BLaER1 (cell line): ENCODE results near the gene PDZD4.

ENCODE experiments used
- H3K27ac ChIP-seq: shearing (Covaris generic); formaldehyde crosslinking; 2 replicates; pipeline ENCODE4 v1.8.1; 2022
- H3K27me3 ChIP-seq: shearing (Covaris generic); formaldehyde crosslinking; 2 replicates; pipeline ENCODE4 v1.8.1; 2022
- H3K36me3 ChIP-seq: shearing (Covaris generic); formaldehyde crosslinking; 2 replicates; pipeline ENCODE4 v1.8.1; 2022
- H3K4me1 ChIP-seq: shearing (Covaris generic); formaldehyde crosslinking; 2 replicates; pipeline ENCODE4 v1.8.1; 2022
- H3K4me2 ChIP-seq: shearing (Covaris generic); formaldehyde crosslinking; 2 replicates; pipeline ENCODE4 v1.8.1; 2022
- H3K4me3 ChIP-seq: shearing (Covaris generic); formaldehyde crosslinking; 2 replicates; pipeline ENCODE4 v1.8.1; 2022
- H3K9ac ChIP-seq: shearing (Covaris generic); formaldehyde crosslinking; 2 replicates; pipeline ENCODE4 v1.8.1; 2022
- H3K9me3 ChIP-seq: shearing (Covaris generic); formaldehyde crosslinking; 2 replicates; pipeline ENCODE4 v1.8.1; 2022
- H4K20me1 ChIP-seq: shearing (Covaris generic); formaldehyde crosslinking; 2 replicates; pipeline ENCODE4 v1.8.1; 2022
- Cebpa-rat ChIP-seq: shearing (Covaris generic); IDR thresholded peaks from 2 replicates; pipeline ENCODE4 v1.8.1; 2022

The PDZD4 gene

GRCh38 chrX:153845842-153846241 lies 15.5 kb upstream of the PDZD4 start:
- Histone ChIP-seq H3K36me3 (no peaks in the 10 kb centered on the region), H3K9me3 (0 out of 2 replicates have a peak, but pooled peaks cover 5% of the 10 kb centered on the region), H3K4me3 (no peak overlapping the region), H3K27me3 (peaks cover 90% of the 10 kb centered on the region), H3K4me2 (no peak overlapping the region), H3K4me1 (0 out of 2 replicates have a peak, but pooled peaks cover 4% of the 10 kb centered on the region), H4K20me1 (peaks cover 7% of the 10 kb centered on the region; the same call in 1 of the 2 replicates), H3K27ac (no peak overlapping the region), H3K9ac (no peak overlapping the region)
- no peak for TF ChIP-seq Cebpa-rat

GRCh38 chrX:153845195-153845594 lies 14.9 kb upstream of the PDZD4 start:
- no peak overlapping the region for H3K27ac ChIP-seq
- TF ChIP-seq Cebpa-rat = no peak
- H3K4me2 ChIP-seq = no peak overlapping the region
- 0 out of 2 replicates have a peak, but pooled peaks cover 4% of the 10 kb centered on the region for H3K4me1 ChIP-seq
- no peaks in the 10 kb centered on the region for H3K36me3 ChIP-seq
- peaks cover 7% of the 10 kb centered on the region; the same call in 1 of the 2 replicates for H4K20me1 ChIP-seq
- H3K4me3 ChIP-seq = no peak overlapping the region
- H3K9ac ChIP-seq = no peak overlapping the region
- peaks cover 90% of the 10 kb centered on the region for H3K27me3 ChIP-seq
- H3K9me3 ChIP-seq = 0 out of 2 replicates have a peak, but pooled peaks cover 5% of the 10 kb centered on the region

GRCh38 chrX:153844509-153845082 lies 14.3 kb upstream of the PDZD4 start:
- TF ChIP-seq Cebpa-rat = no peak
- Histone ChIP-seq H3K36me3 (no peaks in the 10 kb centered on the region), H3K27ac (no peak overlapping the region), H3K9ac (no peak overlapping the region), H4K20me1 (peaks cover 7% of the 10 kb centered on the region; the same call in 1 of the 2 replicates), H3K9me3 (0 out of 2 replicates have a peak, but pooled peaks cover 5% of the 10 kb centered on the region), H3K4me2 (no peak overlapping the region), H3K4me3 (no peak overlapping the region), H3K4me1 (0 out of 2 replicates have a peak, but pooled peaks cover 4% of the 10 kb centered on the region), H3K27me3 (peaks cover 90% of the 10 kb centered on the region)

GRCh38 chrX:153836921-153837320 lies 6.6 kb upstream of the PDZD4 start:
- Histone ChIP-seq H3K4me1 (no peaks in the 10 kb centered on the region), H3K4me2 (no peak overlapping the region), H4K20me1 (peaks cover 4% of the 10 kb centered on the region; the same call in 1 of the 2 replicates), H3K27me3 (peaks cover 81% of the 10 kb centered on the region), H3K9ac (no peak overlapping the region), H3K4me3 (no peak overlapping the region), H3K9me3 (peaks cover 8% of the 10 kb centered on the region), H3K27ac (no peak overlapping the region), H3K36me3 (no peaks in the 10 kb centered on the region)
- TF ChIP-seq Cebpa-rat = 0 out of 2 replicates have a peak, but pooled peaks have one; percentile 32

GRCh38 chrX:153832728-153833127 lies 2.4 kb upstream of the PDZD4 start:
- H3K9ac ChIP-seq = no peak overlapping the region
- H3K4me1 ChIP-seq = 0 out of 2 replicates have a peak, but pooled peaks cover 6% of the 10 kb centered on the region
- peaks cover 8% of the 10 kb centered on the region; the same call in 1 of the 2 replicates for H4K20me1 ChIP-seq
- H3K4me3 ChIP-seq = no peak overlapping the region
- peaks cover 41% of the 10 kb centered on the region for H3K9me3 ChIP-seq
- H3K27ac ChIP-seq = no peak overlapping the region
- H3K27me3 ChIP-seq = peaks cover 81% of the 10 kb centered on the region
- TF ChIP-seq Cebpa-rat = no peak
- no peaks in the 10 kb centered on the region for H3K36me3 ChIP-seq
- no peak overlapping the region for H3K4me2 ChIP-seq

GRCh38 chrX:153831429-153832150 lies 1.2 kb upstream of the PDZD4 start:
- Histone ChIP-seq H3K27me3 (peaks cover 81% of the 10 kb centered on the region), H3K27ac (no peak overlapping the region), H3K9me3 (peaks cover 41% of the 10 kb centered on the region), H3K4me3 (no peak overlapping the region), H4K20me1 (peaks cover 8% of the 10 kb centered on the region; the same call in 1 of the 2 replicates), H3K4me1 (0 out of 2 replicates have a peak, but pooled peaks cover 6% of the 10 kb centered on the region), H3K9ac (no peak overlapping the region), H3K36me3 (no peaks in the 10 kb centered on the region), H3K4me2 (peak overlapping the region; percentile 52; the same call in 1 of the 2 replicates)
- TF ChIP-seq Cebpa-rat = no peak

- TF ChIP-seq Cebpa-rat = no peak
- Histone ChIP-seq H4K20me1 (peaks cover 8% of the 10 kb centered on the region; the same call in 1 of the 2 replicates), H3K9ac (no peak overlapping the region), H3K27me3 (peaks cover 89% of the 10 kb centered on the region), H3K9me3 (peaks cover 41% of the 10 kb centered on the region), H3K4me2 (peak overlapping the region; percentile 67), H3K4me1 (0 out of 2 replicates have a peak, but pooled peaks cover 6% of the 10 kb centered on the region), H3K4me3 (peak overlapping the region; percentile 67), H3K27ac (no peak overlapping the region), H3K36me3 (no peaks in the 10 kb centered on the region)
Observed at GRCh38 chrX:153830640-153831428, 490 bp upstream of the PDZD4 start.

GRCh38 chrX:153829549-153829798 lies 870 bp downstream of the PDZD4 start:
- peaks cover 41% of the 10 kb centered on the region for H3K9me3 ChIP-seq
- peak overlapping the region; percentile 67 for H3K4me3 ChIP-seq
- TF ChIP-seq Cebpa-rat = no peak
- H3K4me1 ChIP-seq = 0 out of 2 replicates have a peak, but pooled peaks cover 6% of the 10 kb centered on the region
- H3K27ac ChIP-seq = no peak overlapping the region
- peaks cover 8% of the 10 kb centered on the region; the same call in 1 of the 2 replicates for H4K20me1 ChIP-seq
- H3K9ac ChIP-seq = no peak overlapping the region
- peaks cover 93% of the 10 kb centered on the region for H3K27me3 ChIP-seq
- no peaks in the 10 kb centered on the region for H3K36me3 ChIP-seq
- H3K4me2 ChIP-seq = peak overlapping the region; percentile 67

GRCh38 chrX:153828723-153829548 lies 1.4 kb downstream of the PDZD4 start:
- Histone ChIP-seq H3K9me3 (peaks cover 41% of the 10 kb centered on the region), H3K27ac (no peak overlapping the region), H3K36me3 (no peaks in the 10 kb centered on the region), H3K9ac (no peak overlapping the region), H3K4me1 (0 out of 2 replicates have a peak, but pooled peaks cover 6% of the 10 kb centered on the region), H3K27me3 (peaks cover 95% of the 10 kb centered on the region), H3K4me3 (peak overlapping the region; percentile 67), H4K20me1 (peaks cover 8% of the 10 kb centered on the region; the same call in 1 of the 2 replicates), H3K4me2 (peak overlapping the region; percentile 67; the same call in 1 of the 2 replicates)
- TF ChIP-seq Cebpa-rat = no peak
